NK-92 (cell line): Measurements from ENCODE around the gene LRRK1.

Experiments
- DNase-seq: peaks from one replicate; lab custom pipeline; 2025; ENCODE audit not compliant: unreplicated experiment; lab: John Stamatoyannopoulos, UW

LRRK1 gene

GRCh38 chr15:101001796-101002195 is 82.6 kb downstream of the LRRK1 start:
- no peak for DNase-seq

GRCh38 chr15:101003081-101003480 is 83.9 kb downstream of the LRRK1 start:
- no peak for DNase-seq

DNA sequence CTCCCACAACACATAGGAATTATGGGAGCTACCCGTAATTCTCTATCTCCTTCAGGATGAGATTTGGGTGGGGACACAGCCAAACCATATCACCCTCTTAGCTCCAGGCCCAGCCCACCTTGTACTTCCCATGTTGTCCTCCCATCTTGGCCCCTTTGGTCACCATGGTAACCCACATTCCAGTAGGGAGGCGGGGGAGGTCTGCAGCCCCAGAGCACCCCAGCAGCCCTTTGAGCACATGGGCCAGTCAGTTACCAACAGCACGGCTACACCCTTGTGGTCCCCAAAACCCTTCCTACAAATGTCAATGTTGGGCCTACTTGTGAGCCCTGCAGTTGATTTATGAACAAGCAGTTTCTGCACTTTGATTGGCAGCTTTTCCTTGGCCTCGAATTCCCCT is 84.5 kb downstream of the LRRK1 start:
- DNase-seq: no peak

GRCh38 chr15:101004500-101004899 is 85.3 kb downstream of the LRRK1 start:
- no peak for DNase-seq

DNA sequence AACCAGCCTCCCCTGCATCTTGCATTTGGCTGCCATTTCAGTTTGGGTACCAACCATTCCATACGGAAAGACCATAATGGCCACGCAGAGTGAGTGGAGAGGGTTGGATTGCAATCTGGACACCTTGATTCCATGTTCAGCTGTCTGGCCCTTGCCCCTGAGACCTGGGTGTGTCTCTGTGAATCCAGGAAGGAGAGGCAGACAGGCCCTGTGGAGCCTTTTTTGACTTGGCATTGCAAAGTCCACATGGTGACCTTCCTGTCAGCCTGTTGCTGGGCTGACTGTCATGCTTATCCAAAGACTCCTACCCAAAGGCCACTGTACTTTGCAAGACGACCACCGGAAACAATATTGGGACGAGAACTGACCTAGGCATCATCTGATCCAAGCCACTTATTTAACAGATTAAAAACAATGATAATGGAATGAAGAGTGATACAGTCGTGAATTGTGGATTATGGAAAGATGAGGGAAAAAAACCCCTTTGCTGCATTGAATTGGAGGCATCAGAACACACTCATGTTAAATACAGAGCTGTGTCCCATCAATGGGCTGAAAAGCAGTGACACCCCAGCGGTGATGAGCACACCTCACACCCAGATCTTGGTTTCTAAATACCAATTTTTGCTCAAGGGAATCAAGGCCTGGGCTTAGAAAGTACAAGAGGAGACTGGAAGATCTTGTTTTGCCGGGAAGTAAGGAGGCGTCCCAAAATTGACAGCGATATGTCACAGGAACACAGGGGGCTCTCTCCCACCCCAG is 86.0 kb downstream of the LRRK1 start:
- DNase-seq: no peak

GRCh38 chr15:101006931-101007691 is 88.0 kb downstream of the LRRK1 start:
- no peak for DNase-seq

DNA sequence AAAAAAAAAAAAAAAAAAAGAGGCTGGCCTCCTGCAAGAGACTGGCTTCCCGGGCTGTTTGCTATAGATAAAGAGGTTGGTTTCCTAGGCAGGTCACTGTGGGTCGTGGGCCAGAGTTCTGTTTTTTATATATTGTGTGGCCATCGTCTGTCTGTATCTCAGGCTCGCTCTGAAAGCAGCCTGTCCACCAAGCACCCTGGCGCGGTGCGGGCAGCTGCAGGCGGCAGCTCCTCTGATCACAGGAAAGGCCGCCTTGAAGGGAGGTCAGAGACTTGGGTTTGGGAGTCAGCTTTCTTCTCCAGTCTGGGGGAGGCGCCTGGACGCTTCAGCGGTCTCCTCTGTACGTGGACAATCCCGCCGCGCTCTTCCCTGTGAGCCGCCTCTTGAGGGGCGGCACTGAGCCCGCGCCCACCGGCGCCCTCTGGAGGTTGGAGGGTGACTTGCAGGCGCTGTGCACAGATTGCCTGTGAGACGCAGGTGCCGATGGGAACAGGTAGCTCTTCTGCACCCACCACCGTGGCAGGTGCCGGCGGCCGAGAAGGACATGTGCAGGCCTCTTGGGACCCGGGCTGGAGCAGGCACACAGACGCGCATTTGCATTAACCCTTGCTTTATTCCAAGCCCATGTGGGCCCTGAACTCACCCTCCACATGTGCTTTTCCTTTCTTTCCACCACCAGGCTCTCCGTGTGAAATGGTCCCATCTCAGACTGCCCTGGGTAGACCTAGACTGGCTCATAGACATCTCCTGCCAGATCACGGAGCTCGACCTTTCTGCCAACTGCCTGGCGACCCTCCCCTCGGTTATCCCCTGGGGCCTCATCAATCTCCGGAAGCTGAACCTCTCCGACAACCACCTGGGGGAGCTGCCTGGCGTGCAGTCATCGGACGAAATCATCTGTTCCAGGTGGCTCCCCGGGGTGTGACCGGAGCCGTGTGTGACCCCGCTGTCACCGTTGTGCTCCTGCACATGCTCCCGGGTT is 89.3 kb downstream of the LRRK1 start:
- no peak for DNase-seq

GRCh38 chr15:101009176-101009575 is 90.0 kb downstream of the LRRK1 start:
- DNase-seq: no peak

DNA sequence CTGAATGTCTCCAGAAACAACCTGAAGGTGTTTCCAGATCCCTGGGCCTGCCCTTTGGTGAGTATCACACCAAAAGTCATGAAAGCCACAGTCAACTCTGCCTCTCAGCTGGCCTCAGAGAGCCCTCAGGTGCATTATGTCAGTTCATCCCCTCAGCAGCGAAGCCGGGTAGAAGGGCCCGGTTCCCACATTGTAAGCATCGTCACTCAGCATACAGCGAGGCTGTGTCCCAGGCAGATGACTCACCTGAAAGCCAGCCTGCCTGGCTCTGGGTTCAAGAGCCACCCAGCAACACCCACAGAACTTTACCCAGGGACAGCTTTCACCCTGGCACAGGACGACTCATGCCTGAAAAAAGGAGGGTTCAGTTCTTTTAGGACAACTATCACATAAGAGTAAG is 91.6 kb downstream of the LRRK1 start:
- DNase-seq: no peak

GRCh38 chr15:101012326-101013200 is 93.4 kb downstream of the LRRK1 start:
- DNase-seq: no peak

DNA sequence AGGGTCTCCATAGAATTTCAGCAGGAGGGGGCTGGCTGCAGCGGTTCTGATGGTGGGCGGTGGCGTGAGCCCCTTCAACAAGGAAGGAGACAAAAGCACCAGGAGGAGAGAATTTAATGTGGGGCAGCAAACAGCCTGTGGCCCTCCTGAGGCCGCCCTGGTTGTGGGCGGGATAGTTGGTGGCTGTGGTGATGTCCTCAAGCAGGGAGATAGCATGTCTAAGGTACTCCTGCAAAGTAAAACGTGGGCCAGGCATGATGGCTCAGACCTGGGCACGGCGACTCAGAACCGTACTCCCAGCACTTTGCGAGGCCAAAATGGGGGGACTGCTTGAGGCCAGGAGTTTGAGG is 94.0 kb downstream of the LRRK1 start:
- no peak for DNase-seq

DNA sequence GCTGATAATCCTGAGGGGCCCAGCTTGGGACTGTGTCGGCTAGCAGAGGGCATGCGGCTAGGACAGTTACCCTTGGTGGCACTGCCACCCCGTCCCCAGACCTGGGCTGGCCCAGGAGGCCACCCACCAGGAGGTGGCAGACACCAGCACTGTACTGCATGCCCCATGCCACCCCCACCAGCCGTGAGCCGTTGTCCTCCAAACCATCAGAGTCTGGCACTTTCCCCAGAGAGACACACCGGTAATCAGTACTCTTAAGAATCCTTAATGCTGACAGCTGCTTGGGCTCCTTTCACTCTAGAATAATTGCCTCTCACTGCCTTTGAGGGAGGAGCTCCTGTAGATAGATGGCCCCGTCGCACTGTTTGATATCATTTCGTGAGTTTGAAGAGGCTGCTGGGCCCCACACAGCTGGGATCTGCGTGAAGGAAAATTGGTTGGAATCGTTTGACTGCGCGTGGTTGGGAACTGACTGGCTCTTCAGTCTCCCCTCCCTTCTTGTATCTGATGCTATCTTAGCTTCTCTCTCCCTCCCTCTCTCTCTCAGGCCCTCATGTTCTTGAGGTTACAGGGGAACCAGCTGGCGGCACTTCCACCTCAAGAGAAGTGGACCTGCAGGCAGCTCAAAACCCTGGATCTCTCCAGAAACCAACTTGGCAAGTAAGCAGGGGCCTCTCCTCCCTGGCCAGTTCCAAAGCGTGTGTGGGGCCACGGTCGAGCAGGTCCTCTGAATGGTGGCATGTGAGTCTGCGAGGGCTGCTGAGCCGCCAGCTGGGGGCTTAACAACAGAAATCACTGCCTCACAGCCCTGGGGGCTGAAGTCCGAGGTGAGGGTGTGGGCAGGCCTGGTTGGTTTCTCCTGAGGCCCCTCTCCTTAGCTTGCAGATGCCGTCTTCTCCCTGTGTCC is 94.9 kb downstream of the LRRK1 start:
- no peak for DNase-seq

GRCh38 chr15:101014921-101015841 is 96.0 kb downstream of the LRRK1 start:
- DNase-seq: no peak

DNA sequence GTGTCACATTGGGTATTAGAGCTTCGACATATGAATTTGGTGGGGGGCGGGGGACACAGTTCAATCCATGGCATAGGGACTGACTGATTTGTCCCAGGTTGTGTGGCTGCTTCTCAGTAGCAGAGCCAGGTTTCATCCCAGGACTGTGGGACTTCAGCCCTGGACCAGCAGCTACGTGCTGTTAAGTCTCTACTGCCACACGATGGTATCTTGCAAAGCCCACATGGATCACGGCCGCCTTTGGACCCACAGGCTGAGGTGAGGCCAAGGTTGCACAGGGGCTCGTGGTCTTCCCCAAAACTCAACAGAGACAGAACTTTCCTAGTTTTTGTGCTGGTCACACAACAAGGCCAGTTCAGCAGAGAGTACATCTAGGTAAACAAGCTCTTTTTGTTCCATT is 97.4 kb downstream of the LRRK1 start:
- DNase-seq: no peak

DNA sequence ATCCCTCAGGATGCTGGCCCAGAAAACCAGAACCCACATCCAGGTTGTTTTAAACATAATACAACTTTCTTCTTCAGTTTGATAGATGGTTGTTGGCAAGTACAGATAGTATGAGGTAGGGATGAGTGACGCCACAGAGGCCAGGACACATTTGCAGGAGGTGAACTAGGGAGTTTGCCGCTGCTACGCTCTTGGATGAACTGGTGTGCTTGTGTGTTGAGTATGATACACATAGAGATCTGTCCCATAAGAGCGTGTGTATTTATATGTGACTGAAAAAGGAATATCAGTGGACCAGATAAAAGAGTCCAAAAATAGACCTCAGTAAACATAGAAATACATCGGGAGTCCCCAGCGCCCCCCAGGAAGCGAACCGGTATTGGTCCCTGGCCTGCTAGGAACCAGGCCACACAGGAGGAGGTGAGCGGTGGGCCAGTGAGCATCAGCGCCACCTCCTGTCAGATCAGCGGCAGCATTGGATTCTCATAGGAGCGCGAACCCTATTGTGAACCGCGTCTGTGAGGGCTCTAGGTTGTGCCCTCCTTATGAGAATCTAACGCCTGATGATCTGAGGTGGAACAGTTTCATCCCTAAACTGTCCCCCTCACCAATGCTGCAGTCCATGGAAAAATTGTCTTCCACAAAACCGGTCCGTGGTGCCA is 98.1 kb downstream of the LRRK1 start:
- DNase-seq: no peak

- DNase-seq: no peak
Measured at GRCh38 chr15:101018016-101018415, 98.9 kb downstream of the LRRK1 start.

- DNase-seq: no peak
Measured at GRCh38 chr15:101018450-101018849, 99.3 kb downstream of the LRRK1 start.

DNA sequence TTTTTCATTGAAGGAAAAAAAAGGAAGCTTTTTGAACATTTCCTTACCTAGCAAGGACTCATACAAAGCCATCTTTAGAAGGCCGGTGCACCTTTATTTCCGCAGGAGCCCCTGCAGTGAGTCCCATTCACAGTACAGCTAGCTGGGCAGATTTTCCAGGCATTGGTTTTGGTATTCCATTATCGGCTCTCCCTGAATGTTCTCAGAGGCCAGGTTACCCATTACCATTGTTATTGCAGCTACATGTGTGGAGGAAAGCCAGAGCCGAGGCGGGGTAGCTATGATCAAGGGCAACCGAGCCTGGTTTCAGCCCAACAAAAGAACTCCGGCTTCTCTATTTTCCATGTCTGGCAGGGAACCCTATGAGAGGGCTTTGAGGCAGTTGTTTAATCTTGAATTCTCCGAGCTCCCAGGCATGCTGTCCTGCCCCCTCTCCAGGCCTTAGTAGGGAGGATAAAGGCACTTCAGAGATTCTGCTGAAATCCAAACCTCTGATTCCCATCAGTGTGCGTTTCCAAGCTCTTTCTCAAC is 100.3 kb downstream of the LRRK1 start:
- no peak for DNase-seq
